ENCODE data around the gene HERPUD1. TPM values are rescaled to one million over a fixed set of nuclear protein-coding genes. Genes with fewer than 3 reads are reported as not detected.
A peak's percentile ranks its signal among the peaks of the same experiment; 100 is the strongest.

Gene HERPUD1
- total and polyA plus RNA-seq, 2 of the 8 experiments (the other 6 are each of a cell fraction or from before 2014, with no cell fraction given), result 23.3 to 34.7 TPM

DNA sequence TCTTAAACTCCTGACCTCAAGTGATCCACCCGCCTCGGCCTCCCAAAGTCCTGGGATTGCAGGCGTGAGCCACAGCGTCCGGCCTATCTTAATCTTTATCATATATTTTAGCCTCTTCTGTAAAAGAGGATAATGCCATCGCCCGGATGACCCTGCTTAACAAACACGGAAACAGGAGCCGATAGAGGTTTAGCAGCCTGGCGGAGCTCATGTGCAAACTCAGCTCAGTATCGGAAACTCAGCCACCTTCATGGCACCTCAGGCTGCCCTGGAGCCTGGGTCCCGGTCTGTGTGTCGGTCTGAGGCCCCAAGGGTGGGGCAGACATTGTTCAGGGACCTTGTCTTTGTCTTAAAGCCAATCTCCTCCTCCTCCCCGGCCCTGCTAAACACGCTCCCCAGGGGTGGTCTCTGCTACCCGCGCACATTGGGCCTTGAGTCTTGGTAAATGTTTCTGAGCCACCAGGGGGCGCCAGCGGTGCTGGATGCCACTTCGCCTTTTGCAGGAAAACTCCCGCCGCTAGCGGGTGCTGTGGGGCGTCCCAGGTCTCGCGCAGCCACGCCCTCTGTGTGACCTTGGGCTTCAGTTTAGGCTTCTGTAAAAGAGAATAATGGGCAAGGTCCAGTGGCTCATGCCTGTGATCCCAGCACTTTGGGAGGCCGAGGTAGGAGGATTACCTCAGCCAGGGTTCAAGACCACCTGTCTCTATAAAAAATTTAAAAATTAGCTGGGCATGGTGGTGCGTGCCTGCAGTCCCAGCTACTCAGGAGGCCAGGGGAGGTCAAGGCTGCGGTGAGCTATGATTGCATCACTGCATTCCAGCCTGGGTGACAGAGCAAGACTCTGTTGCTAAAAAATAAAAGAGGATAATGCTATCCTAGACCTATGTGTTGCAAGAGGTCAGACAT, 32.6 kb downstream of the HERPUD1 start:
- Histone ChIP-seq H3K18ac (ENCODE audit: extremely low read depth, low read length) (peak overlapping the region; percentile 87; the same call in 1 of the 2 replicates), H3K9me3 (ENCODE audit: insufficient read depth in 2 of 2, low read depth in 1 of 2, low read length in 1 of 2) (no peaks in the 10 kb centered on the region), H3K36me3 (ENCODE audit: control insufficient read depth in 2 of 4, insufficient read depth in 4 of 4, low read length in 3 of 4) (no peaks in the 10 kb centered on the region), H3K23ac (ENCODE audit: insufficient read length) (no peak overlapping the region), H2AFZ (ENCODE audit: low read length) (peak overlapping the region; percentile 99; the same call in 1 of the 2 replicates), H3K56ac (replicated peaks; ENCODE audit: insufficient read length, low read depth, low read length) (no peak overlapping the region), H2BK12ac (ENCODE audit: low read depth, low read length) (no peak overlapping the region; the same call in 1 of the 2 replicates), H4K5ac (ENCODE audit: insufficient read length, low read depth, low read length) (peak overlapping the region; percentile 72), H4K20me1 (replicated peaks in 1 of 2; ENCODE audit: control insufficient read depth in 1 of 2, insufficient read depth in 2 of 2, low read length in 2 of 2) (no peaks in the 10 kb centered on the region), H4K91ac (replicated peaks; ENCODE audit: insufficient read length, low read length) (peak overlapping the region; percentile 89), H2BK20ac (ENCODE audit: low read length) (peak overlapping the region; percentile 90; the same call in 1 of the 2 replicates), H4K8ac (ENCODE audit: extremely low read depth, insufficient read depth, low read length) (peak overlapping the region; percentile 97; the same call in 1 of the 2 replicates), H3K79me2 (ENCODE audit: control insufficient read depth in 1 of 2, insufficient read depth in 2 of 2, low read length in 2 of 2) (no peaks in the 10 kb centered on the region), H3K27ac (ENCODE audit: low read depth, low read length) (no peak overlapping the region), H3K4me2 (ENCODE audit: insufficient read depth in 1 of 2, low read depth in 2 of 2, low read length in 2 of 2) (peak overlapping the region in 1 of 2 experiments; percentile 36; a peak in 2 of 4 replicates), H3K4me3 (ENCODE audit: extremely low read depth in 1 of 4, insufficient read depth in 2 of 4, low read depth in 3 of 4, low read length in 4 of 4) (no peak overlapping the region), H3K4ac (replicated peaks; ENCODE audit: insufficient read length, low read depth, low read length) (peak overlapping the region; percentile 69), H2BK5ac (ENCODE audit: low read depth, low read length) (no peak overlapping the region), H3K79me1 (ENCODE audit: low read depth, low read length) (no peaks in the 10 kb centered on the region), H2AK5ac (ENCODE audit: low read depth, low read length) (no peak overlapping the region), H2BK120ac (replicated peaks; ENCODE audit: low read depth, low read length) (no peak overlapping the region), H3K4me1 (replicated peaks in 1 of 4; ENCODE audit: control insufficient read depth in 3 of 4, insufficient read depth in 4 of 4, low read length in 3 of 4) (peaks cover 0 to 2% (median 1%) of the 10 kb centered on the region in 4 experiments; a peak in 4 of 7 replicates), H2BK15ac (ENCODE audit: low read length) (peak overlapping the region; percentile 95; the same call in 1 of the 2 replicates), H3K9ac (replicated peaks in 1 of 4; ENCODE audit: extremely low read depth in 1 of 4, low read depth in 3 of 4, low read length in 3 of 4) (no peak overlapping the region; a peak in 1 of 7 replicates), H3K23me2 (ENCODE audit: low read depth, low read length) (no peaks in the 10 kb centered on the region), H3K14ac (ENCODE audit: insufficient read length) (no peak overlapping the region), H3K27me3 (replicated peaks in 1 of 4; ENCODE audit: control insufficient read depth in 3 of 4, extremely low read depth in 1 of 4, insufficient read depth in 3 of 4, low read length in 3 of 4) (no peaks in the 10 kb centered on the region; a peak in 1 of 7 replicates)
- ChIA-PET POLR2A (ENCODE audit: partially characterized antibody) (interaction anchor here (1.2 to 1.5 kb wide), 2 partner anchors 21 to 22 kb away, joined by 3 read pairs; no protein-coding TSS in a partner anchor), CTCF (ENCODE audit: partially characterized antibody) (interaction anchor here (0.6 to 8.2 kb wide), 51 partner anchors 8 to 714 kb away, joined by 3 to 75 read pairs (median 5); partner anchors contain the start of genes CPNE2 and NLRC5)
- DNase-seq (ENCODE audit: low read depth in 1 of 2, low spot score in 2 of 2) (peak; percentile 88 to 100), FAIRE-seq (peak; percentile 39)
- WGBS, 2 experiments (ENCODE audit: extremely low coverage in 1 of 2, insufficient coverage in 1 of 2, insufficient read length in 1 of 2, insufficient replicate concordance in 2 of 2, low coverage in 1 of 2, low lambda C conversion rate in 2 of 2, missing lambda C conversion rate in 1 of 2), result 46% methylated on average over 30 of the region's 30 CpGs; no CpG with 5 or more reads in 1 of the 2 experiments
- TF ChIP-seq TAF7 (optimal IDR thresholded peaks at IDR 0.05; ENCODE audit: borderline replicate concordance, low read depth, low read length) (peak; percentile 80), POU5F1 (IDR thresholded peaks at IDR 0.05; ENCODE audit: low read depth, low read length) (no peak), SRF (IDR thresholded peaks at IDR 0.05; ENCODE audit: low read depth, low read length) (peak; percentile 30; the same call in 1 of the 2 replicates), CREB1 (IDR thresholded peaks at IDR 0.05) (peak; percentile 46; the same call in 1 of the 2 replicates), BRCA1 (IDR thresholded peaks at IDR 0.05; ENCODE audit: low read depth, low read length) (peak; percentile 61), MAX (IDR thresholded peaks at IDR 0.05) (peak; percentile 57), RFX5 (IDR thresholded peaks at IDR 0.05; ENCODE audit: borderline replicate concordance, low read depth, low read length) (no peak), CHD2 (IDR thresholded peaks at IDR 0.05; ENCODE audit: low read length) (peak; percentile 71), EP300 (IDR thresholded peaks at IDR 0.05; ENCODE audit: borderline replicate concordance in 1 of 2, low read depth in 2 of 2, low read length in 2 of 2) (peak in 1 of 2 experiments; percentile 62; a peak in 1 of 3 replicates)
- TF ChIP-seq, protein P1, sequence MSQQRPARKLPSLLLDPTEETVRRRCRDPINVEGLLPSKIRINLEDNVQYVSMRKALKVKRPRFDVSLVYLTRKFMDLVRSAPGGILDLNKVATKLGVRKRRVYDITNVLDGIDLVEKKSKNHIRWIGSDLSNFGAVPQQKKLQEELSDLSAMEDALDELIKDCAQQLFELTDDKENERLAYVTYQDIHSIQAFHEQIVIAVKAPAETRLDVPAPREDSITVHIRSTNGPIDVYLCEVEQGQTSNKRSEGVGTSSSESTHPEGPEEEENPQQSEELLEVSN (IDR thresholded peaks at IDR 0.05), result no peak
